Activated CD4-positive, alpha-beta T cell treated with anti-CD3 and anti-CD28 coated beads, Interleukin-2, amount 50 U/mL, for 24 hours (primary cell): Measurements from ENCODE around the gene RNASEL.

ENCODE experiments used
- DNase-seq, 2 donors: peaks; one replicate each; pipeline ENCODE4 v3.0.0-alpha.2; 2020; ENCODE audit warnings: low read depth in 1 of 2, low spot score in 1 of 2

The RNASEL gene

DNA sequence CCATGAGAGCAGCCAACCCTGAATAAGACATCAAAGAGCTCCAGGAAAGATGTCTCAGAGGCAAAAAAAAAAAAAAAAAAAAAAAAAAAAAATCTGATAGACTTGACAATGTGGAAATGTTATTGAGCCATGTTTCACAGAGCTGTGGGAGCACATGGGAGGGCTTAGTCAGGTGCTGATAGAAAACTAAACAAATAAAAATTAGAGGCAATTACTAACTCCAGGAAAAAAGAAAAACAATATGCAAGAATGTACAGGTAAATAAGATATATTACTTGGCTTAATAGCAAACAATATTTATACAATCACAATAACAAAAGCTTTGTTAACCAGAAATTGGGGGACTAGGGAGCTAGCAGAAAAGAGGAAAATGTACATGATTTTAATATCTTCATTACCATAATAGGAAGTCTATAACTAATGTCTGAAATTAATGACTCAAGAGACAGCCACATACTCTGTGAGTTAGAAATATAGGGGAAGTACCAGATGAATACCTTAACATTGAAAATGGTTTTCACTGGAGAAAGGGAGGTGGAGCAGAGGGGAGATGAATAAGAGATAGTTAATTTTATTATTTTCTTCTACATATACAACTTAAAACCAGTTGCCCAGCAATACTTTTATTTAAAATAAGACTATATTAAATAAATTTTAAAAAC, 32.0 kb upstream of the RNASEL start:
- DNase-seq = no peak

DNA sequence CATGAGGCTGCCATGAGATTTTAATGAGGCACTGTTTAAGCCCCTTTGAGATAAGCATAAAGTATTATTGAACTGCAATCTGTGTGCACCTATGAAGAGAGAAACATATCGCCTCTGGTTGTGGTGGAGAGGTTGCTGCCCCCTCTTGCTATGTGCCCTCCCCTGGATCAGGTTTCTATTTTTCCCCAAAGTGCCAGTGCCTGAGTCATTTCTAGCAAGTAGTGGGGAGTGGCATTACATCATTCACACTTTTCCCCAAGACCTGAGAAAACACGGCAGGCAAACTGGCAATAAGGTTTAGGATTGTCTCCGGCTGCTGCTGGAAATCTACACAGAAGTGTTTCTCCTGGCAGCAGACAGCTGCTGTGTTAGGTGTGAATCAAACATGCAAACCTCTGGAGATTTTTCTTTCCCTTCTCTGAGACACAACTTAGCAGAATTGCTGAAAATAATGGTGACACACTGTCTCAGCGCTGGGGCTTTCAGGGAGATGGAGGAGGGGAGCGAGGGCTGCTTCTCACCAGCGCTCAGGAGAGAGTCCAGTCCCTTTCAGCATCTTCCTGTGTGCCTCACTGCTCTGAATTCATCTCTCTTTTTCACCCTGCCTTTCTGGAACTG, 28.8 kb upstream of the RNASEL start:
- no peak for DNase-seq

DNA sequence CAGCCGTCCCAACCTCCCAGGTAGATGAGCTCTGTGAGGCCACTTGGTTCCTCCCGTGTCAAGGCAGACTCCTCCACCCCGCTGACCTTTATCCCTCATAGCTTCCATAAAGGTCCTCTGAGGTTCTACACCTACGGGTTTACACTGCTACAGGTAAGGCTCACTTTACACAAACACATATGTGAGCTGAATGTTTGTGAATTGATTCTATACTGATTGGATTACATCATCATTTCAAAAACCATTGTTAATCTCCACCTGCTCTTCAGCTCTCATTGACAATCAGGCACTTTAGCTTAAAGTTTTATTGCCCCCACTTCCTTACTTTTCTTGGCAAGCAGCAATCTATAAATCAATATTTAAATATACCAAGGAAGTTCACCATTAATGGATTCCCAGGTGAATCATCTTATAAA, 28.0 kb upstream of the RNASEL start:
- DNase-seq = no peak

DNA sequence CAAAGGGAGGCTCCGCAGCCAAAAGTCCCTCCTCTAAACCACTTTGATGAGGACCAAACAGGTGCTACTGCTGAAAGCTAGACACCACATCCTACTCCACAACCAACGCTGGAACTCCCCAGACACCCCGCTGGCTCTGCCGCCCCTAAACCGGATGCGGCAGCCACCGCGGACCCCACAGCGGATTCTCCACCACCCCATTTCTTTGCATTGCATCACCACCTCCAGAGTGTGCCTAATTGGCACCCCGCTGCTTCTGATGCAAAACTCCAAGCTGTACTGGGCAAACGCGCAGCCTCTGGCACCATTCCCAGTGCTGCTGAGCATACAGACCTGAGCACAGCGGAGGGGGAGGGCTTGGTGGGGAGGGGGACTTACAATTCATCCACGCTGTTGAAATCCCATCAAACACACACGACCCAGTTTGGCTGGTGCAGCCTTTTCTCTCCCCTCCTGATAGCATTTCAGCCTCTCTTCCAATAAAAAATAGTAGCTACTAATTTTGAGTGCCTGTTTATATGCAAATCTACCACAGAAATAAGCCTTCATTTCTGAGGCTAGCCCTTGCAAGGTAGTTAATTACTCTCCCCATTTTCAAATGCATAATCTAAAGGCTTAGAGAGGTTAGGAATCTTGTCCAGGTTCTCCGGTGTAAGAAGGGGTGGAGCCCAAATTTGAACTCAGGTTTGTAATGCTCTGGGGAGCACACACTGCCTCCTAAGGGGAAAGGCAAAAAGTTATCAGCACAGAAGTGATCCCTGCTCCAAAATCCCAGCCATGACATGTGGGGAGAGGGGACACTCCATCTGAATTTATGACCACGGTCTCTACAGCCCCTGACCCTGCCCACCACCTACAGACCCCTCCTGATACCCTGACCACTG, 27.3 kb upstream of the RNASEL start:
- DNase-seq = peak; percentile 40 to 72

DNA sequence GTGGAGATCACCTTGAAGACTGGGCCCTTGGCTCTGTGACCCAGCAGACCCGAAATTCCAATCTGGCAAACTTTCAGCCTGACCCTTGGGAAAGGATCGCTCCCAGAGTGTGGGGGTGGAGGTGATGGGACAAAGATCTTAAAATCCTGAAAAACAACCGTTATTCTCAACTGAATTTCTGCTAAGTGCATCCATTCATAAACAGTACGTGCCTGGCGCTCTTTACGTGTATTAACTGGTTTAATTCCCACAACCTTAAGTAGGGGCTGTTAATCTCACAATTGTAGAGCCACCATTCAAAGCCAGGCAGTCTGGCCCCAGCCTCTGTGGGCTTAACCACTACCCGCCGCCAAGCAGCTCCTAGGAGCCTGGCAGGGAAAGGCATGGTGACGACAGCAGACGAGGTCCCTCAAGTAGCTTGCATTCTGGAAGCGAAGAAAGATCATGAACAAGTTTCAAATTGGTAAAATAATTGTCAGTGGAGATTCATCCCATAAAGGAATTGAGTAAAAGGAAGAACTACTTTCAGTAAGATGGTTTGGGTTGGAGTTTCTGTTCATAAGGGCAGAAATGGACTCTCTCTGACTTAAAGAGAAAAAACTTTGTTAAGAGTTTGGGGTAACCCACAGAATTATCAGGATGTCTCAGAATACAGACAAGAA, 26.5 kb upstream of the RNASEL start:
- peak in 1 of 2 donors; percentile 16 for DNase-seq

DNA sequence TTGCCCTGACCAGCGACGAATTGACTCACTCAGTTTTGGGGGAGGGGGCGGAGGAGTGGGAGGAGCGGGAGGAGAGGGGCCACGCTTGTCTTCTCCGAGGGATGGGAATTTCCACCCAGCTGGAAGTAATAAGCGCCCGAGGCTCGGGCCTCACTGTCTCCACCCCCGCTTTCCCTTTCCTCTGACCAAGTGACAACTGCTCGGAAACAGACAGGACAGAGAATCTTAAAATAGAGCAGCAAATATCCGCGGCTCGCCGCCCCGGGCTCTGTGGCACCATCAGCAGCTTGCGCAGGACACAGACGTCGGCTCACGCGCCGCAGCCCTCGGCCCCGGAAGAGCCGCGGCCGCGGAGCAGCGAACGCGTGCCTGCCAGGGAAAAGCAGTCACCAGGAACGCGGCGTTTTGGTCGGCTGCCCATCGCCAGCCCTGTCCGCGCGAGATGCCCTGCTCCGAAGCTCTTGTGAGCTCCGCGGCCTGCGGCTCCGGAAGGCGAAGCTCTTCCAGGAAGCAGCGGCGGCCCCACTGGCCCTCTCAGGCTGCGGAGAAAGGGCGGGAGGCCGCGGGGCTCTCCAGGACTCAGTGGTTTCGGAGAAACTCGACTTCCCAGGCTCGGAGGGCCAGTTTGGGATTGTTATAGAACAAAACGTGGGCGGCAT, 25.9 kb upstream of the RNASEL start:
- peak in 1 of 2 donors; percentile 21 for DNase-seq

DNA sequence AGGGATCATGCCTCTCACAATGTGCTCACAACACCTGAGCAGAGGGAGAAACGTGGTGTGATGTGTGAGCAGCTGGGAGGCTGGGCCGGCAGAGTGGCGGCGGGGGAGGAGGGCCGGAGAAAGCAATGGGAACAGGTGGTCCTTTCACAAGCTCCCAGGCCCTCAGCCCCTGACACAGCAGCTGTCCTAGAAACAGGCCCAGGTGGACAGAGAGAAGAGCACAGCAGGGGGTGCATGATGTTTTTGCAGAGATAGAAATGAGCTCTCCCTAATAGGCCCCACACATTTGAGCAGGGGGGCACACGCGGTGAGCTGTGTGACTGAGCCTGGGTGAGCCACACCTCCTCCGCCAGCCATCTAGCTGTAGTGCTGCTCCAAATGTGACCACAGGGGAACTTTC, 22.7 kb upstream of the RNASEL start:
- DNase-seq = no peak

DNA sequence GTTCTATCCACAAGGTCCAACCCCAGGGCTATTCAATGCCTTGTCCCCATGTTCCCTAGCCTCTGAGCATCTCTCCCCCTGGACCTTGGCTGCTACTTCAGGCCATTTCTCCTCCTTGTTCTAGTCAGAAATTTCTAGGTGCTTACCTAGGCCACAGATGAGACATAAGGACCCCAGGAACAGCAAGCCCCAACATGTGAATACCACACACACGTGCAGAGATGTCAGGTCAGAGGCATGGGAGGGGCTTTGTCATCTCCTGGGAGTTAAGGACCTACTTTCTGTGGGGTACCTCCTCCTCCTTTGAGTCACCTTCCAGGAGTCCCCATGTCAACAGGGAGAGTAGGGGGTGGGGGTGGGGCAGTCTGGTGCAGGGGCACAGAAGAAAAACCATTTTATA, 22.3 kb upstream of the RNASEL start:
- DNase-seq = no peak

DNA sequence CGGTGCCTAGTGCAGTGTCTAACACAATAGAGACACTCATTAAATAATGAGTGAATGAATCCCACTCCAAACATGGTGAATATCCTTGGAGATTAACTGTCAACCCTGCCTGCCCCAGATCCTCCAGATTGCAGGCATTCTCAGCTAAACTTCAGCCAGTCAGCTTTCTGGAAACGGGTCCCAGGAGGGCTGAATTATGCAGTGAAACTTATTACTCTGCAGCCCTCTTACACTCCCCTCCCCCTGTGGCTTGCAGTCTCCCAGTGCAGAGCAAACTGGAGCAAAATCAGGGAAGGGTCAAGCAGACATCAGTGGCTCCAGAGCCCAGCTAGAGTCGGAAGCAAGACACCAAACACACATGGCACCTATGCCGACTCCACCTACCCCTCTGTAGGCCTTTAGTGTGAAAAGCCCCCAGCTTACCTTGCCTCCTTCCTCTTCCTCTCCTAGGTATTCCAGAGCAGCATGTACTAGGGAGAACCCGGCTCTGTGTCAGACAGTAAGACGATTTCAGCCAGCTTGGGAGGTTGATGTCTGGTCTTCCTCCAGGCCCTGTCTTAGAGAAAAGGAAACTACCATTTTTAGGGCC, 21.6 kb upstream of the RNASEL start:
- DNase-seq = no peak

DNA sequence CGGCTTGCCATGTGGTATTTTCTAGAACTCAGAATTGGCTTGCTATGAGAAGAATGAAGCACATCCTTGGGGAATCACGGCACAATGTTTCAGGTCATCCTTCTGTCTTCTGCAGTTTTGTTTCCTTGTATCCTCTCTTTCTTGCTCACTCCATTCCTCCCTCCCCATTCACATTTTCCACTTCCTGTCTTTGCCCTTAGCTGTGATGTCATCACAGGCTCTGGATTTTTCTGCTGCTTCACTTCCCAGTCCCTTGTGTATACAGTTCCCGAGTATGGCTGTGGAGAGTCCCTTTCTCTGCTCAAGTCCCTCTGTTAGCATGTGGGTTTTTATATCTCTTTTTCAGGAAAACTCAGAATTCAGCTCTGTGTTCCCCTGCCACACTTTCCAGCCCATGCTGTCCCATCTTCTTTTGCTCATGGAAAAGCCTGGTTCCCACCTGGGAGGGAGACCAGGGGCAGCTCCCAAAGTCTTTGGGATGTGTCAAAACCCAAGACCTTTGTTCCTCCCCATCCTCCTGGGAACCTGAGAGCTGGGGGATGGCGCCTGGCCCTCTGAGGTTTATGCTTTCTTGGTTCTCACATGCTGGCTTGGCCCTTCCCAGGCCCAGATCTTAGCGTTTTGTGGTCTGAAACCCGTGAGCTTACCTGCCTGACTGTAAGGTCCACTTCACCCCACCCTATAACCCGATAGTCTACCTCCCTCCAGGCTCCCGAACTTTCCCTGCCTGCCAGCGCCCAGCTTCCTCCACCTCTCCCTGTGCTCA, 20.0 kb upstream of the RNASEL start:
- no peak for DNase-seq

DNA sequence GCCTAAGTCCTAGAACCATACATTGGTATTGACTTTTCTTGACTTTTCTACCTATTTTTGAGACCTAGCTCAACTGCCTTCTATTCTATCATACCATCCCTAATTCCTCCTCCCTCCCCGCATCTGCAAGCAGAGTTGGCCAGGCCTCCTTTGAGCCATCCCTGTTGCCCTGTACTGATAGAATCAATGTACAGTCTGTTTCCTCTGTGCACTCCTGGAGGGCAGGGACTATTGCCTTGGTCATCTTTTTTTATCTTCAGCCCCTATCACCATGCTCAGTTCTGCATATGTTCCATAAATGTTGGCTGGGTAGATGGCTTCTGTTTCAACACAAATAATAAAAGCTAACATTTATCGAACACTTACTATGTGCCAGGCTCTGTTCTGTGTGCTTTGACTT, 19.2 kb upstream of the RNASEL start:
- no peak for DNase-seq

DNA sequence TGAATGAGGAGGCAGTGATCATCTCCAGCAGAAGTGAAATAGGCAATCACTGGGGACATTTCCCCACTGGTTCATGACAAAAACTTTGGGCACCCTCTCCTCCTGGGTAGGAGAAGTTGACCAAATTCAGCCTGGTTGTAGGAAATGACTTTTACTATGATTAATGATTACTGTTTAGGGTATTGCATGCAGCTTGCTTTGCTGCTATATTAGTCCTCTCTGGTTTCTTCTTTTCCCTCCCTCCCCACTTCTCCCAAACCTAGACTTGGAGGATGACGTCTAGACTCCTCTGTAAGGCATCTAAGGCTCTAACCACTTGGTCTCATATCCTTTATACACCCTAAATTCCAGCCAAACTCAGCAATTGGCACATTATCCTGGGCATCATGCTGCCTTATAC, 18.5 kb upstream of the RNASEL start:
- no peak for DNase-seq

DNA sequence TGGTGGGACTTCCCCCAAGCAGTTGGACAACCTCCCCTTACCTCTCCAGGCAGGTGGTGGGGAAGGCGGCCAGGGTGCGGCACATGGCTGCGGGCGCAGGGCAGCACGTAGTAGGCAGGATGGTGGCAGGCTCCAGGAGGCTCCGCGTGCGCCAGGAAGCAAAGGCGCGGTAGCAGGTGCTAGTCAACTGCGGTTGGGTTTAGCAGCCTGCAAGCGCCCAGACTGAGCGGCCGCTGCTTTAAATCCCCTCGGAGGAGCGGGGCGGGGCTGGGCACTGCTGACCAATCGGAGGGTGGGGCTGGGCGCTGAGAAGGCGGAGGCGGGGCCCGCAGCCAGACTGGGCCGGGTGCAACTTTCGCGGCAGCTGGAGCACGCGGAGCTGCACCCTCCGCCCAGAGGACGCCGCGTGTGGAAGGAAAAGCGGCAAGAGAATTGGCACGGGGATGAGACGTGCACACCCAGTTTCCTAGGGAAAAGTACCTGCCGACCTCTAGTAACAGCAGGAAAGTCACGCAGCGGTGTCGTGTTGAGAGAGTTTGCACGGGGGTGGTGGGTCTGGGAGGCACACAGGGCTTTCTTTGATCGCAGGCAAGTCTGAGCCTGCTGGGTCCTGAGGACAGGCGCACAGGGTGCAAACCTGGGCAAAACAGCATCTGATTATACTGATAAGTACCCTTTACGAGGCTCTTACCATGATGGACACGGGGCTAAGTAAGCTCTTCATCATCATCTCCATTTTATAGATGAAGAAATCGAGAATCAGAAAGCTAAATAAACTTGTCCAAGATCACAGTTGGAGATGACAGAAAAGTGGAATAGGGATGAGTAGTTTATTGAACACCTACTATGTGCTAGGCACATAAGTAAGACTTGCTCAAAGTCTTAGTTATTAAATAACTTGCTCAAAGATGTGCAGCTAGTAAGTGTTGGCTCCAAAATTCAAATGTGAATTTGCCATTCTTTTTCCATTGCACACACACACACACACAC, 15.4 kb upstream of the RNASEL start, which contains the start of gene RGS16:
RGS16 (minus strand) TSS at position 215 of the 990 bp plus-strand sequence; CDS start at position 85, 130 bp downstream.
- DNase-seq = peak; percentile 82 to 91

DNA sequence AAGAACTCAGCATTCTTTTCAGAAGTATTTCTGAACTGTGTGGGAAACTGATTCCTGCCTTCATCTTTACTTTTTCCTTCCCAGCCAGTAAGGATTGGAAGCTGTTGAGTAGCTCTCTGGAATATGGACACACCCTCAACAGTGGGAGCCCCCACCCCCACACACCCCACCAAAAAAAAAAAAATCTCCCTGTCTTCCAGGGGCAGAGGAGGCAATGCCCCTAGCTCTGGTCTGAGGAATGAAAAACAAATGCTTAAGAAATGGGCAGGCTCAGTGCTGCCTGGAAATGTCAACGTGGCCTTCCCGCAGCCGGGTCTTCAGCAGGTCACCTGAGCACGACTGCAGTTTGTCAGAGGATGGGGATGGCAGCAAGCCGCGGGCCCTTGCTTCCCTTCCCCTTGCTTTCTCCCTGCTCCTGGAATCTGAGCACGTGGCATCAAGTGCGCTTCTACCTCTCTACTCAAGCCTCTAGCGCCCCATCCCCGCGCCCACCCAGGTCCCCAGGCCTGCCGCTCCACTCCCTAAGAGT, 14.7 kb upstream of the RNASEL start:
- no peak for DNase-seq

DNA sequence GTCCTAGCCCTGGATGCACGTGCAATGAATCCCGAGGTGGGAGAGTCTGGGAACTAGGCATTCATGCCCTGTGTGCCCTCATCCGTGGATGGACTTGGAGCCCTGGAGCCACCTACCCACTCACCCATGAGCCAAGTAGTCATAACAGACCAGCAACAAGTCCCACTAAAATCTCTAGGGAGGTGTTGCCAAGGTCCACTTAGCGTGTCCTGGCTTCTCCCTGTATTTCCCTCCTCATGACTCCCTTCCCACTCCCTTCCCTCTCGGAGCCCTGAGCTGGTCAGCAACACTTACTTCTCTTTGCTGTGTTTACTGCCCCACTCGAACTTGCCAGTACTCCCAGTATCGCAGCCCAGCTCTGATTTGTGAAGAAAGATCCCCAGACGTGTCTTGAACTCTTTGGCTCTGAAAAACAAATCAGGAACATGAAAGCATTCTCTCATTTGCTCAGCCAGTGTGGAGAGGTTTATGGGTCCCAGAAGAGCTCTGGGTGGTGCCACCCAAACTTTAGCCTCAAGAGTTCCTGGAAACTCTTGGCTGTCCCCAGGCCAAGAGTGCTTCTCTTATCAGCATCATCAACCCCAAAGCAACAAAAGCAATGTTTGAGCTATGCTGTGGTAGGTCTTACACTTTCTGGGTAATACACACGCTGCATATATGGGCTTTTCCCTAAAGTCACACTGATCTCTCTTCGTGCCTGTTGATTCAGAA, 14.0 kb upstream of the RNASEL start:
- DNase-seq = no peak

DNA sequence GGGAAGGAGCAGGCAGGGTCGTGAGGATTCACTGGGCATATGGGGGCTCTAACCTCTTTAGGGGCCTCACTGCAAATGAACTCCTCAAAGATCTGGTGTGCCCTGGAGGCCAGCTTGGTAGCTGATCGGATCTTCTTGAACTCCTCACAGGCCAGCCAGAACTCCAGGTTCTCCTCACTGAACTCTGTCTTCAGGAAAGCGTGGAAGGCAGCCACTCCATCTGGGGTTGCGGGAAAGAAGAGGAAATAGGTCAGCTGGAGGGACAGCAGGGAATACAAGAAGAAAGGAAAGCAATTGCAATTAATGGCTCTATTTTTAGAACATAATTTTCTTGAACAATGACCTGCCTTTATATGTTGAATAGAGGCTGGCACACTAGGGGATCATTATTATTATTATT, 12.9 kb upstream of the RNASEL start:
- no peak for DNase-seq

DNA sequence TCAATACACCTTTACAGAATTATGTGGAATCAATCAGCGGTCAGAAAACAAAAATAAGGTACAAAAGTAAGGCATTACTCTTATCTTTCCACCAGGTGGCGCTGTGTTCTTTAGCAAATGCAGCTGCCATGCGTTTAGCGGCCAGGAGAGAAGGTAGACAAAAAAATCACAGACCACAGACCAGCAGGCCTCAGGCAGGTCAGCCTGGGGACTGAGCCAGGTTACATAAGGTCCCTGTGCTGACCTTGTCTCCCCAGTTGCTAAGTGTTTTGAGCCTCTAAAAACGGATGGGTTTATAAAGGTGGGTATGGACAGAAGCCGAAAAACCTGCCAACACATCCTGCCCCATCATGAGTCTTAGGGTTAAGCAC, 12.3 kb upstream of the RNASEL start:
- DNase-seq = peak in 1 of 2 donors; percentile 77
